Measurements from ENCODE around the gene PDCD11.

The PDCD11 gene

DNA sequence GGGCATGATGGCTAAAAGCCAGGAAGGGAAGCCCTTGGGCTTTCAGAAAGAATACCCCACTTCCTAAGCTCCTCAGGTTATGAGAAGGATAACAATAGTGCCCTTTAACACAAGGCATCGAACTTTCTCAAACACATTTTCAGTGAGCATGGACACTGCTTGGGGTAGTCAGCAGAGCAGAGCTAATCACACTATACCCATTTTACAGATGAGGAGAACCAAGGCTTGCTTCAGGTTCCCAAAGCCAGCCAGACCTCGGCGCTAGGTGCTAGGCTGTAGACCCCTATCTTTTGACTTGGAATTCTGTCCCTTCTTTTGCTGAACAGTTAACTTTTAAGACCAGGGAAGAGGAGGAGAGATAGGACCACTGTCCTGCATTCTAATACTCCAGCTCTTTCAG is 98.9 kb downstream of the PDCD11 start:
- TF ChIP-seq, protein P1, sequence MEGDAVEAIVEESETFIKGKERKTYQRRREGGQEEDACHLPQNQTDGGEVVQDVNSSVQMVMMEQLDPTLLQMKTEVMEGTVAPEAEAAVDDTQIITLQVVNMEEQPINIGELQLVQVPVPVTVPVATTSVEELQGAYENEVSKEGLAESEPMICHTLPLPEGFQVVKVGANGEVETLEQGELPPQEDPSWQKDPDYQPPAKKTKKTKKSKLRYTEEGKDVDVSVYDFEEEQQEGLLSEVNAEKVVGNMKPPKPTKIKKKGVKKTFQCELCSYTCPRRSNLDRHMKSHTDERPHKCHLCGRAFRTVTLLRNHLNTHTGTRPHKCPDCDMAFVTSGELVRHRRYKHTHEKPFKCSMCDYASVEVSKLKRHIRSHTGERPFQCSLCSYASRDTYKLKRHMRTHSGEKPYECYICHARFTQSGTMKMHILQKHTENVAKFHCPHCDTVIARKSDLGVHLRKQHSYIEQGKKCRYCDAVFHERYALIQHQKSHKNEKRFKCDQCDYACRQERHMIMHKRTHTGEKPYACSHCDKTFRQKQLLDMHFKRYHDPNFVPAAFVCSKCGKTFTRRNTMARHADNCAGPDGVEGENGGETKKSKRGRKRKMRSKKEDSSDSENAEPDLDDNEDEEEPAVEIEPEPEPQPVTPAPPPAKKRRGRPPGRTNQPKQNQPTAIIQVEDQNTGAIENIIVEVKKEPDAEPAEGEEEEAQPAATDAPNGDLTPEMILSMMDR (conservative IDR thresholded peaks at IDR 0.05; ENCODE audit: low read depth, low read length), result no peak
- H3K4me3 ChIP-seq (ENCODE audit: low read length), result no peak overlapping the region
- no peak for DNase-seq (ENCODE audit: low read depth)
